ENCODE measurements around the gene CEPT1.

CEPT1 gene

DNA sequence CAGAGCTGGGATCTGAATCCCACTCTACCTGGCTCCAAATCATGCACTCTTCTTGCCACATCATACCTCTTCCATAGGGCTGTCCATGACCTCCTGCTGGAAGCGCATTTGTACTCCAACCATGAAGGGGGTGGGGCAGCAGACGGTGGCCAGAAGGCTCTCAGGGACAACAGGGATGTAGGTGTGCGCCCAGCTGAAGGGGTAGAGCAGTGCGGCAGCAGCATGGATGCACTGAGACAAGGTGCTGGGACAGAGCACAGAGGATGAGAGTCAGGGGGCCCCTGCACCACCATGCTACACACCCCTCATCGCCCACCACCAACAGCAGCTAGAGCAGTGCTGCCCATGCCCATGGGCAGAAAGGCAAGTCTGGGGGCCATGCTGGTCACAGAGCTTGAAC lies 52.1 kb downstream of the CEPT1 start:
- in situ Hi-C loops (cut with HindIII; ENCODE audit: low sequenced_read_pairs) = no loop called here

DNA sequence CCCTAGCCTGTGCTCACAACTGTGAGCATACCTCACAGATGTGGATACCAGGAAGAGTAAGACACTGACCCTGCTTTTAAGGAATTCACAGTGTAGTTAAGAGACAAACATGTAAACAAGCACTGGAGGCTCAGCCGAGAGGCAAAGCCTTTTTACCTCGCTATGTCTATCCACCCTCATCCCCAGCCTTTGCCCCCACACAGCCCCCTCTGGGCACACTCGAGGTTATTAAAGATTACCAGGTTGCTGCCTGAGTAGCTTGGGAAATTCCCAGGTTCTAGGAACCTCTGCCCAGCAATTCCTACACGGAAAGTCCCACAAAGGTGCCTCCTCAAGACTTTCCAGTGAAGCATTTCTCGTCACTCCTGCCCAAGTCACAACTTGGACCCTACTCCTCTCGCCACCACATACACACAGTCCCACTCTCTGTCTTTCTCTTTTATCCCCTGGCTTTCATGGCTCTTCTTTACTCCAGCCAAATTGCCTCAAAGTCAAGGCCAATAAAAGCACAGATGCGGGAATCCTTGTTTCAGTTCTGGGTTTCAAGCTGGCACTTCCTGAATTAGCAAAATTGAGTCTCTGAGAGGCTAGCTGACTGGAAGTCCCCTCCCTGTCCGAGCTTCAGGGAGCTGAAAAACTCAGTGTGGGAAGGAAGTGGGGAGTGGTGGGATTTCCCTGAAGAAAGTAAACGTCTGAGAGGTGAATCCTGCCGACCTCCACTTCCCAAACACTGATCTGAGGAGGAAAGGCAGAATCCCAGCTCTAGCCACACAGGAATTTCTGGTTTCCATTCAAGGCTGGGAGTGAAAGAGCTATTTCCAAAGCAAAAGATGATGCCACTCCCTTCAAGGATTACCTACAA lies 52.9 kb downstream of the CEPT1 start:
- in situ Hi-C loops (cut with HindIII; ENCODE audit: low sequenced_read_pairs) = no loop called here

DNA sequence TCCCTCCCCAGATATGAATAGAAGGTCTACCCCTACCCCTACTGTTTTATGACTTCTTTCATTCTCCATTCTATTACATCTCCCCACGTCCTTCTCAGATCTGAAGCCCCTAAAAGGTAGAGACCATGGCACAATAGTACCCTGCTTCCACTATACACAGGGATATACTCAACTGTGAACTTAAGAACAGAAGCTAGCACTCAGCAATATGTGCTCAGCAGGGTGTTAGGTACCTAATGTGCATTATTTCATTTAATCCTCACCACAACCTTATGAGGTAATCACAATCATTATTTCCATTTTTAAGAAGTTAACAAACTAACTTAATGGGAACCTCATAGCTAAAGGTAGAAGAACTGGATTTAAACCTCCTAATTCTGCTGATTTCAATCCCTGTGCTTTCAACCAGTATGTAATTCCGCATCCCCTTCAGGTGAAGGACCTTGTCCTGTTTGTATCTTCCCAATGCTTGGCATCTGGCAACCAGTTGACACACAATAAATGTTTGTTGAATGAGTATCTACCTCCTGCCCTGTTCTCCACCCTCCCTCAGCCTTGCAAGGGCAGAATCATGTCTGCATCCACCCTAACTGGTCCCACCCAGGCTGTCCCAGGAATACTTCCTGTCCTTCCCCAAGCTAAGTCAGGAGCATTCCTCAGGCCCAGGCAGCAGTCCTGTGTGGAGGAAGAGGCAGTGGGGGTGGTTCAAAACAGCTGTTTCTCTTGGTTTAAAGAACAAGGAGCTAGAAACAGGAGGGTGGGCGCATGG lies 53.9 kb downstream of the CEPT1 start:
- in situ Hi-C loops (cut with HindIII; ENCODE audit: low sequenced_read_pairs) = no loop called here

DNA sequence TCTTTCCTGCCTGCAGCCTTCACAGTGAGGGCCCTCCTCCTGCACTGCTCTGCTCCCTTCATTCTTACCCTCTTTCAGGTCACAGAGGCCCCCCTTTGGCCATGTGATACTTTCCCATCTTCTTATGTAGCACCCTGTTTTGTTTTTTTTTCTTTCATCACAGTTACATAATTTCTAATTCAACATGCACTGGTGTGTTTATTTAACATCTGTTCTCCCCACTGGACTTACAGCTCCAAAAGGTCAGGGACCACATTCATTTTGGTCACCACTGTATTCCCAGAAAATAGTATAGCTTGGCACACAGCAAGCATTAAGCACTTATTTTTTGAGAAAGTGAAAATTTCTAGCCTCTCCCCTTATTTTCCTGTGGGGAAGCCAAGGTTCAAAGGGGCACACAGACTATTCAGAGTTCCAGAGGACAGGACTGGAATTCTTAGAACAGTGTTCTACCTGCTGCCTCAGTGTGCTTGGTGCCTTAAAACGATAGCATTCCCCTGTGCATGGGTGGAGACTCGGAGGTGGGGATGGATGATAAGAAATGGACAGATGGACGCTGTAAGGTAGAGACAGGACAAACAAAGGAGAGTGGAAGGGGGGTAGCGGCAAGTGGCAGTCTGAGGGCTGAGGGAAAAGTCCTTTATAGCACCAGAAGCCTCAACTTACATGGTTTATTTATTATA lies 55.1 kb downstream of the CEPT1 start:
- in situ Hi-C loops (cut with HindIII; ENCODE audit: low sequenced_read_pairs) = no loop called here

DNA sequence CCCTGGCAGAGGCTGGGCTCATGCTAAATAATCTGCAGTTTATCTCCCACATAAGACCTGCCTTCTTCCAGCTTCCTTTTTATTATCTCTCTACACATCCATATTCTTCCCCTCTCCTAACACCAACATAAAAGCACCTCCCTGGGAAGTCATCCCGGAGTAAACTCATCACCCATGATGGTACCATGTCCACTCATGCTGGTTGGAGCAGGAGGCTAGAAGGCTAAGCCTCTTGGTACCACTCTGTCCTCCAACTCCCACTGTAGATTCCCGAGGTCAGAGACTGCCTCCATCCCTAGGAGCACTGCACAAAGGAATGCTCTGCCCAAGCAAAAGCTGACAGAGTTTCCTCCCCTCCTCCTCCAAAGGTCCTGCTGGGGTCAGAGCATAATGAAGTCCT lies 56.2 kb downstream of the CEPT1 start:
- in situ Hi-C loops (cut with HindIII; ENCODE audit: low sequenced_read_pairs) = no loop called here

DNA sequence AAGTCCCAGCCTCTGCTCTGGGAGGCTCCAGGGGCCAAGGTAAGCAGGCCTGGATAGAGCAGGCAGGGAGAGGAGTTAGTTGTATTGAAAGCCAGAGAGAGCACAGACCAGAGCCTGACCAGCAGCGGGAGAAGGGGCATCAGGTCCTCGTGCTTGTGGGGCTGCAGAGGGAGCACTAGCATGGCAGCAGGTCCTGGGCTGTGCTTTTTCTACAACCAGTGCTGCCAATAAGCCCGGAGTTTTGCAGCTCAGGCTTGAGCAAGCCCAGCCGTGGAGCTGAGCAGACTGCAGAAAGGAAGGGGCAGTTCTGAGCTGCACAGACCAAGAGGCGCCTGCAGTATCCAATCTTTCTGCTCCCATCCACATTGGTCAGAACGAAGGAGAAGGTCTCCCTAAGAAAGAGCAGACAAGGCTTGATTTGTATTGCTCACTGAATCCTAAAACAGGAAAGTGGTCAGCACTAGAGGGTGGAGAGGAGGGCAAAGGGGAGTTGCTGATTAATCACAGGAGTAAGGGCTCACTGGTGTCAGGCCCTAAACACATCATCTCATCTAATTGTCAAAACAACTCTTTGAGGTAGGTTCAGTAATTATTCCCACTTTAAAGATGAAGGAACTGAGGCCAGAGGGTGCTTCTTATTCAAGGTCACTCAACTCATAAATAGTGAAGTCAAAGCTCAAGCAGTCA lies 57.7 kb downstream of the CEPT1 start:
- in situ Hi-C loops (cut with HindIII; ENCODE audit: low sequenced_read_pairs) = no loop called here

DNA sequence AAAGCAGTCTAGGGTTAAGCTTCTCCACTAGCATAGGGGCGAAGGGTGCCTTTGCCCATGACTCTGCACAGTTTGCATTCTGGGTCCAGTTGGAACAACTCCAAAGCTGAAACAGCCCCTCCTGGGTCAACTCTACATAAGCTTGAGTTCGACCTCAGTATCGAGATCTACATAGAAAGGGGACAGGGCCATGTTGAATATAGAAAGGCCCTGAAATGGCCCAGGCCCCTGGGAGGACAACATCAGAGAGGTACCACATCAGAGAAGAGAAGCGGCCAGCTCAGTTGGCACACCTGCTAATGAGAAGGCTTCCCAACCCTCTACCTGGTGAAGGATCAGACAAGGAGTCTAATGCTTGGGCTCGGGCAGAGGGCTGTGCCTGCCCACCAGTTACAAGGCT lies 58.8 kb downstream of the CEPT1 start:
- in situ Hi-C loops (cut with HindIII; ENCODE audit: low sequenced_read_pairs) = no loop called here

DNA sequence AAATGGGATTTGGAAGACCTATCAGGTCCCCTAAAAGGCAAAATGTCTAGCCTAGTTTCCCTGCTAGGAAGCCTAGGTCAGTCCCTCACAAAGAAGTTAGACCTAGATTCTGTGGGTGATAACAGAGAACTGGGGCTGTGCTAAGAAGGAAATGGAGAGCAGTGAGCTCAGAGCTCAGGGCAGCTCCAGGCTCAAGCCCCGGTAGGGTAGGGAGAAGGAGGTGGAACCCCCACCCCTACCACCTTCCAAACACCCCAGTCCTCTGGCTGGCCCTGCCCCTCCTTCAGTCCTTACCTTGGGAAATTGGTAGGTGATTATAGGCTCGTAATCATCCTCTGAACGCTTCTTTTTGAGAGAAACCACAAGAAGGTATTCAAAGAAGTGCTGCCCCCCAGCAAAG lies 59.3 kb downstream of the CEPT1 start:
- in situ Hi-C loops (cut with HindIII; ENCODE audit: low sequenced_read_pairs) = no loop called here

DNA sequence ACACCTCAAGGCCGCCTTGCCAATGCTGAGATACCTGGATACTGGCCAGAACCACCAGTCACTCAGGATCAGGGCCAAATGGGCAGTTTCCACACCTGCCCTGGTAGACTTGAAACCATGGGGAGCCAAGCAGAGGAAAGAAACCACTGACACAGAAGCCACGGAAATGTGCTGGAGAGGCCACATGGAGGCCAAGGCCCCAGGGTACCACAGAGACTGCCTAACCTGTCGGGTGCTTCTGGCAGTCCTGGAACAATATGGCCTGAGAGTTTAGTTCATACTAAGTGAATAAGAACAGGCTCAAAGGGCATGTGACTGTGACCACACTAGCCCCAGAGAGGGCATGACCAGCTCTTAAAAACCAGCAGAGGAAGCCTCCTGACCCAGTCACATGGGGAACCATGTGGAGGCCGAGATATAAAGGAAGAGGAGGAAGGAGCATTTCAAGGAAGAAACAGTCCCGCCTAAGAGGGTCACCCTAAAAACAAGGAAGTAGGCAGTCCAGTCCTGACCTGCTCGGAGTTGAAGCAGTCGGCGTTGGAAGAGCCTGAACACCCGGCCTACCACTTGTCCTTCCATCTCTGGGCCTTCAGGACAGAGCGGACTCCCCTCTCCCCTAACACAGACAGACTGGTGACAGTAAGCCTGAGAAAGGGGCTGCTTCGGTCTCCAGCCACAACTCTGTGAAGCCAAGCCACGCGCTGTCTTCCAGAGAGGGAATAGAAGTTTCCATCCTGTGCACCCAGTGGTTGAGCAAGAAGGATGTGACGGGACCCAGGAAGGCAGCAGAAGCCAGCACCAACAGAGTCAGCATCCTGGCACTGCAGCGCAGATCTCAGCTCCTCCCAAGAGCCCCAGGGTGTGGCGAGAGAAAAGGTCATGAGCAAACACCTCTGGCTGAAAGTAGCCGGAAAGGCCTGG lies 60.1 kb downstream of the CEPT1 start, which contains the start of gene DENND2D:
Gene DENND2D (minus strand): TSS at position 766 of the 921 bp plus-strand sequence. CDS start 187 bp downstream, at position 579.
- in situ Hi-C loops (cut with HindIII; ENCODE audit: low sequenced_read_pairs) = loop anchor here (25.0 kb wide), 1 partner anchor 212 kb away; no protein-coding TSS in a partner anchor

DNA sequence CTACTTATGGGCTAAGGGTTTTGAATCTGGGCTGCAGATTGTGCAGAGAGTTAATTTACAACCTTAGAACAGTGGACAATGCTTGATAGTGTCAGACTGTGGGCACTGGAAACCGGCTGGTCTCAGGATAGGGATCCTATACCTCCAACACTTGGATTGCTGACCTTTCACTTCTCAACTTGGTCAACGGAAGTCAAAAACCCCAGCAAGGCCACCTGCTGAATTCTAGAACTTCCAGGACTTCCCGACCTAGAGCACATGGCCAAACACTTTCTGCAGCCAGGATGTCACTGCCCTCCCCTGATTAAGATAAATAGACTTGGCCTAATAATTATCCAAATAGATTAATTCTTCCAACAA lies 60.8 kb downstream of the CEPT1 start:
- in situ Hi-C loops (cut with HindIII; ENCODE audit: low sequenced_read_pairs) = loop anchor here (25.0 kb wide), 1 partner anchor 212 kb away; no protein-coding TSS in a partner anchor

DNA sequence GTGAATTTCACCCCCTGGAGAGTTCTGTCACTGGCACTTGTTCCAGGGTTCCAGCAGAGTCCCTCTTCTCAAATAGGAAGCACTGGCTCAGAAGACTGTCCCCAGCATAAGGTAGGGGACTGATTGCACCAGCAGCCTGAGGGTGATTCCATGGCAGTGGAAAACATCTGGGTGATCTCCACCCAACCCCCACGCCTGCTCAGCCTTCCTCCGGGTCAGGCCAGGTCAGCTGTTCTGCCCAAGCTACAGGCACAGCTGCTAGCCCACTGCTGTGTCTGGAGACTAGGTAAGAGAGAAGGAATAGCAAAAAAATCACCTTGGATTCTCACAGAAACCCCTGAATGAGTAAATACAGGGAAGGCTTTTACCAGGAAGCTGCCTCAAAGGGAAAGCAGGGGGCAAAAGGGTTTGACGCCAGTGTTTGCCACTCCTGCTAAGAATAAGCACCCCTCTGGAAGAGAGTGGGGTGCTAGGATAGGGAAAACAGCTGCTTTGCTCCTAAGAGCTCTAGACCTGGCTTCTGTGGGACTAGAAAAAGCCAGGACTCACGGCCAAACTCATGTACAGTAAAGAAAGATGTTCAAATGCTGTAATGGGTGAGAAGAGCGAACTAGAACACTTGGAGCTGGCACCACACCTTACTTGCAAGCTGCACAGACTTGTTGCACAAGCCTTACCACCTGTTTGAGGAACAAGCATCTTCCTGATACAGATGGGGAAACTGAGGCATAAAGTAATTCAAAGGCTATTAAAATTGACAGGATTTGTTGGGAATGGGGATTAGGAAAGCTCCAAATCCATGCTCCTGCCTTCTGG lies 61.5 kb downstream of the CEPT1 start:
- in situ Hi-C loops (cut with HindIII; ENCODE audit: low sequenced_read_pairs) = loop anchor here (25.0 kb wide), 1 partner anchor 211 kb away; no protein-coding TSS in a partner anchor

DNA sequence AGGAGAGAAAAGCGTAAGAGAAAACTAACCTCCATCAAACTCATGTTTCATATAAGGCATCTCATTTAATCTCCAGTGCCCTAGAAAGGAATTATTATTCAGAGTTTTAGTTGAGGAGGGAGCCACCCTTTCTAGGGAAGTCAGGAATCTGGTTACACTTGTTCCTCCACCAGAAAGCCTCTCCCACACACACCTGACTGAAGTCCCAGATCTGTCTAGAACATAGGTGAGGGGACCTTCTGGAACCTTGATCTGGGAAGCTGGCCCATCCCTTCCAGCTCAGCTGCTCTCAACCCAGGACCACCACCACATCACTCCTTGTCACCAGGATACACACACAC lies 62.3 kb downstream of the CEPT1 start:
- in situ Hi-C loops (cut with HindIII; ENCODE audit: low sequenced_read_pairs) = loop anchor here (25.0 kb wide), 1 partner anchor 210 kb away; no protein-coding TSS in a partner anchor

DNA sequence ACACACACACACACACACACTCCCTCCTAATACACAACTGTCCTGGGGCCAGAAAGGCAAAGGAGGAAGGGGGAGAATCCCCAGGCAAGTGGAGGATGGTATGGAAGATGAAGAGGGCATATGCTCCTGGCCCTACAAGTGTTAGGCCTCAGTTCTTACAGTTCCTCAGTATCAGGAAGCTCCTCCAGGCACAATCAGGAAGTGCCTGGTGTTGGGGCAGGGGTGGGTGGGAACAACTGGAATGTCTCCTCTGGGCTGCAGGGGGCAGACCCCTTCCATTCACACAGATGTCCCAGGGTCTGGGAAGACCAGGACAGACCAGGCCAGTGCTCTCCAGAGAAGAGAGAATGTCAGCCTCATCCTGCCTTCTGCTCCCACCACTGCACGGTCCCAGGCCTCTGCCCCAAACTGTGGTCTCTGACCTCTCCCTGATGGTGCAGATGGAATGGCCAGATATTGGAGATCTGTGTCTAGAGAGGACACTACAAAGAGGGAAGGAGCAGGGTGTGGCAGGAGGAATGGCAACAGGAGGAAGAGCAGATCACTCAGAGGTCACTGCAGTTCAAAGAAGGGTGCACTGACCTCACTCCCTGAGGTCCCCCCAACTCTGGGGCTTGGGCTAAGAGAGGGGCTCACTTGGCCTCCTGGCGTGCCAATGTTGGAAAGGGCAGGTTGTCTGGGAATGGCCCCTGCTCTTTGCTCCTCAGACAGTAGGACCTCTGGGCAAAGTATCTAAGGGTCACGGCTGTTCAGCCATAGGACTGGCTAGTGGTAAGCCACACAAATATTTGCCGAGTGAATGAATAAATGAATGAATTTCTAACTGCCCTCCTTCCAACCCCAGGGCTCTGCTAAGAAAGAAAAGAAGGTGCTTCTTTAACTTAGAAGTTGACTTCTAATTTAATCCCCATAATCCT lies 62.9 kb downstream of the CEPT1 start:
- in situ Hi-C loops (cut with HindIII; ENCODE audit: low sequenced_read_pairs) = loop anchor here (25.0 kb wide), 1 partner anchor 209 kb away; no protein-coding TSS in a partner anchor

DNA sequence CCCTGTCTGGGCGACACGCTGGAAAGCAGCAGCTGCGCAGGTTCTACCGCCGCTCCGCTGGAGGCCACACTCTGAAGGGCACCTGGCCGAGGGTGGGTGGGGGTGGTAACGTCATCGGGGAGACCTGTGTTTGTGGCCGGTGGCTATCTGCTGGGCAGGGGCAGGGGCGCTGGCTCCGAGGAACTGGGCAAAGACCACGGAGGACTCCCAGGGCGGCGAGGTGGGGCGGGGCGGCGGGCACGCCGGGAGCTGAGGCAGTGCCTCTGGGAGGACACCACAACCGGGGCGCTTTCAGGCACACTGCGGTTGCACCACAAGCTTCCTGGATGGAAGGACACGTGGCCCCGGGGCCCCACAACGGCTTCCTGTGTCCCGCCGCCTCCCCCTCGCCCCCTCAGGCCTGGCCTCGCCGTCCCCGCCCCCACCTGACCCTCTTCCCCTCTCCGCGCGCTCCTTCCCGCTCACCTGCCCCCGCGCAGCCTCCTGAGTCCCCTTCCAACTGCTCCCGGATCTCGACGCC lies 63.7 kb downstream of the CEPT1 start:
- in situ Hi-C loops (cut with HindIII; ENCODE audit: low sequenced_read_pairs) = loop anchor here (25.0 kb wide), 1 partner anchor 209 kb away; no protein-coding TSS in a partner anchor

DNA sequence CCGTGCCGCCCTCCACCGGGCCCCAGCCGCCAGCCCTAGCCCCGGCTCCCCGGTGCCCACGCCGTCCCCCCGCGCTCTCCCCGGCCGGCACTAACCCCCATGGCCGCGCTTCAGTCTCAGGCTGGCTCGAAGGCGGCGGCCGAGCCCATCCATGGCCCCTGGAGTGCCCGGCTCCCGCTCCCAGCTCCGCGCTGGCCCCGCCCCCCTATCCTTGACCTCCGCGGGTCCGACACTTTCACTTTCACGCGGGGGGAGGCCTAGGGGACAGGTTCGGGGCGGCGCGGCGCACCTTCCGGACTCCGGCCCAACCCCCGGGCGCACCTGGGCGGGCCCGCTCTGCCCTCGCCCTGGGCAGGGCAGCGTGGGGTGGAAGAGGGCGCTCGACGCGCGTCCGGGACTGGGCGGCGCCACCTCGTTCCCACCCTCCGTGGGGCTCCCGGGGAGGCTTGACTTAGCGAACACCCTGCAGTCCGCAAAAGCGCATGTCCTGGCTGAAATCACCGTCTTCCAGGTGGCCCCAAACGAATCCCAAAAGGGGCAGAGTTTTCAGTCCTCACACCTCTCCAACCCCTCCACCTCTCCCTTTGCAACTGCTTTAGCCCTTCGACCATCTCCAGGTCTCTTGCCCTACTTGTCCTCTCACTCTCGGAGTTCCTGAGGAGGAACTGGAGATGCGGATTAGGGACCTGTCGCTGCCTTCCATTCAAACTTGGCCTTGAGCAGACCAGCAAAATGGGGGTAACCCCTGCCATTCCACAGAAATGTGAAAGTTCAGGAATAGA lies 64.4 kb downstream of the CEPT1 start:
- in situ Hi-C loops (cut with HindIII; ENCODE audit: low sequenced_read_pairs) = loop anchor here (25.0 kb wide), 1 partner anchor 208 kb away; no protein-coding TSS in a partner anchor

DNA sequence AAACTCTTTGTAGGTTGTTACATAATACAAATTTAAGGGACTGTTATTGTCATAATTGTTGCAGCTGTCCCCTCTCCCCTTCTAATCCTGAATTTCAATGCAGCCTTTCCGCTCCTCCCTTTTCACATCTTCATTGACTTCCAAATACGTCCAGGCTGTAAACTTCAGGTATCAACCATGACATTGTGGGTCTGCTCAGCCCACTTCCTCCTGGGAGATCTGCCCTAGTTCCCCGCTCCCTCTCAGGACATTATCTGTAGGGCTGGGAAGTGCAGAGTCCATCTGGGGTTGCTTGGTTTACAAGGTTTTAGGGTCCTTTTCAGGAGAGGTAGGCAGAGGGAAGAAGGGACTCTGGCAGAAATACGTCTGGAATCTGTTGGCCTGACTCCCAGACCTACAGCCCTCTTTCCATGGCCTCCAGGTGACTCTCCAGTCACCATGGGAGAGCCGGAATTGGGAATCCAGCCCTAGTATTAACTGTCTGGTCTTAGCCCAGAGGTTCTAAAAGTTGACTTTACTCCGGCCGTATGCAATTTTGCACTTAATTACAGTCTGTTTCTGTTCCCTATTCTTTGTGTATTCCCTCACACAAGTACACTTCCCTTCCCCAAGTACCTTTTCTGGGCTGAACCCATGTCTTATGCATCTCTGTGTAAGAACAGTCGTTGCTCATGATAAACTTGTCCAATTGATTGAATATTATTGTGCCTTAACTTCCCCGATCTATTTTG lies 65.1 kb downstream of the CEPT1 start:
- in situ Hi-C loops (cut with HindIII; ENCODE audit: low sequenced_read_pairs) = loop anchor here (25.0 kb wide), 1 partner anchor 207 kb away; no protein-coding TSS in a partner anchor

Data from DLD1 (cell line).